Measurements from ENCODE around the gene FBXL16.
A peak's percentile ranks its signal among the peaks of the same experiment; 100 is the strongest.
"Not testable (repeated sequence)": the region's sequence is repeated elsewhere in the genome, so short reads cannot be mapped to it uniquely, and the experiment has no call there.

The FBXL16 gene

GRCh38 chr16:709566-710499 lies 4.2 kb upstream of the FBXL16 start:
- DNase-seq = no peak

DNA sequence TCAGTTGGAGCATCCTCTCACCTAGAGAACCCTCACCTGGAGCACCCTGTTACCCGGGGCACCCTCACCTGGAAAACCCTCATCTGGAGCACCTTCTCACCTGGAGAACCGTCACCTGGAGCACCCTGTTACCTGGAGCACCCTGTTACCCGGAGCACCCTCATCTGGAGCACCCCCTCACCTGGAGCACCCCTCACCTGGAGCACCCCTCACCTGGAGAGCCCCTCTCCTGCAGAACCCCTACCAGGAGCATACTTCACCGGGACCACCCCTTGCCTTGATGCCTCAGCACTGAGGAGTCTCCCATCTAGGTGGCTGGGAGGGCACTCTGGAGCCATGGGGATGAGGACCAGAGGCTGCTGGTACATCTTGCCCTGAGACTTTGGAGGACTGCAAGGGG lies 3.4 kb upstream of the FBXL16 start:
- no peak for DNase-seq

DNA sequence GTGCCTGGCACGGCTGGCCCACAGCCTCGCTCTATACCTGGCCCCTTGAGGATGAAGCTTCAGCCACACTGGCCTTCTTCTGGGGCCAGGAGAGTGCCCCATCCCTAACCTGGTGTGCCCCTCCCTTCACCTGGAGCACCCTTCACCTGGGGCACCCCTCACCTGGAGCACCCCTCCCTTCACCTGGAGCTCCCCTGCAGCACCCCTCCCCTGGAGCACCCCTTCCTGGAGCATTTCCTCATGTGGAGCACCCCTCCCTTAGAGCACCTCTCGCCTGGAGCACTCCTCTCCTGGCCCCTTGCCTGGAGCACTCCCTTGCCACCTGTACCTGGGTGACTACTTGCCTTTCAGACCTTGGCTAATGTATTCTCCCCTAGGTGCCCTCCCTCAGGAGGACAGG lies 2.4 kb upstream of the FBXL16 start:
- DNase-seq = no peak

DNA sequence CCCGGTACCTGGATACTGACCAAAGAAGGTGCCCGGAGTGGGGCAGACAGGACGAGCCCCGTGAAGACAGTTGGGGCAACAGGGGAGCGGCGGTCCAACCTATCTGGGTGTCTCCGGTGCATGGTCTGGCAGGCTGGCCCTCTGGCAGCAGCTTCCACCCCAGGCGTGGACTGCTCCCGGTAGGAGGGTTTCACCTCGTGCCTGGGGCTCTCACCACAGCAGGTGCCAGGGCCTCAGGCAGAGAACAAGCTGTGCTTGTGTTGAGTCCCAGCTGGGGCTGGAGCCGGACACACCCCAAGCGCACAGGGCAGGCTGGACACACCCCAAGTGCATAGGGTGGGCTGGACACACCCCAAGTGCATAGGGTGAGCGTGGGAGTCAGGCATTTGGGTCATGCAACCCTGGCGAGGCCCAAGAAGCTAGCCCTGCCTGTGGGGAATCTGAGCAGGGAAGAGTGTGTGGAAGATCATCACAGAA lies 1.5 kb upstream of the FBXL16 start:
- no peak for DNase-seq

DNA sequence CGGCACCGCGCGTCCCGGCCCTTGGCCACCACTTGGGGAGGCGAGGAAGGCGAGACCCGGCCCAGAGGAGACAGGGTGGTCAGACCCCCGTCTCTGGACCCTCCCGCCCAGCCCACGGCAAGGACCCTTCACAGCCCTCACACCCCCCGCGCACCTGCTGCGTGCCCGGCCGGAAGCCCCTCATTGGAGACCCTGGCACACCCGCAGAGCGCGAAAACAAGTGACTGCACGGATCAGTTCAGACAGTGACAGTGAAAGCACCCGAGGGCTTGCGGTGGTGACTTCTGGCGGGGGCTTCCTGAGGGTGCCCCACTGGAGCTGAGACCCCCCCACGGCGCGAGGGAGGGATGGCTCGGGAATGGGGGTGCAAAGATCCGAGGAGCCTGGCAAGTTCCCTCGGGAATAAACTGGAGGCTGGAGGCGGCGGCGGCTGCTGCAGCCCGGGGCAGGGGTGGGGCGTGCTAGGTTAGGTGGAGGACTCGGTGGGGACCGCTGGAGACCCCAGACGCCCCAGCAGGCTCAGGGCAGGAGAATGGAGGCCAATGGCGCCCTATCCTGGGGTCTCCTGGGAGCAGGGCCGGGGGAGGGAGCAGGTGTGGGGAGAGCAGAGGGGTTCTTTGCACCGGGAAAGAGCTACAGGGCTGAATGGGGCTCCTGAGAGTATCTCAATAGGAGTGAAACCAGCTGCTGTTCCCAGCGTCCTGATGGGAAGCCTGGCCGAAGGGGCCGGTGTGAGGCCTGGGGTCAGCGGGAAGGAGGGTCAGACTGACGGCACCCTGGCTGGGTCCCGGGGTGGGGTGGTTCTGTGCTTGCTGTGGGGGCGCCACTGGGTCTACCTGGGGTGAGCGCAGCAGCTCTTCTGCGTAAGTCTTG lies 824 bp upstream of the FBXL16 start:
- DNase-seq = no peak

- no peak for DNase-seq
These were observed 835 bp downstream of the FBXL16 start for GRCh38 chr16:704552-705380.

DNA sequence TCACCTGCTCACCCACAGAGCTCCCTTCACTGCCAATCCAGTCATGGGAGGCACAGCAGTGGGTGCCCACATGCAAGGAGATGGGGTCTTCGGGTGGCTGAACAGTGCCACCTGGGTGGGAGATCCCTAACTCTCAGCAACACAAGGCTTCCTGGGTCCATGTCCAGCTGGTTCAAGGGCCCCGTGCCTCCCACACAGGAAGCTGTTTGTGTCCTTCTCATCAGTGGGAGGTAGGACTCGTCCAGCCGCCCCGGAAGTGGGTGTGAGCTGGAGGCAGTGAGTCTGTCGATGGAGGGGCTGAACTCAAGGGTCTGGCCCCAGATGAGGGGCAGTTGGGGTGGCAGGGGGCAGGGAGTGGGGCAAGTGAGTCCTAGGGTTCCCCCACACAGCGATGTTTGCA lies 1.6 kb downstream of the FBXL16 start:
- no peak for DNase-seq

DNA sequence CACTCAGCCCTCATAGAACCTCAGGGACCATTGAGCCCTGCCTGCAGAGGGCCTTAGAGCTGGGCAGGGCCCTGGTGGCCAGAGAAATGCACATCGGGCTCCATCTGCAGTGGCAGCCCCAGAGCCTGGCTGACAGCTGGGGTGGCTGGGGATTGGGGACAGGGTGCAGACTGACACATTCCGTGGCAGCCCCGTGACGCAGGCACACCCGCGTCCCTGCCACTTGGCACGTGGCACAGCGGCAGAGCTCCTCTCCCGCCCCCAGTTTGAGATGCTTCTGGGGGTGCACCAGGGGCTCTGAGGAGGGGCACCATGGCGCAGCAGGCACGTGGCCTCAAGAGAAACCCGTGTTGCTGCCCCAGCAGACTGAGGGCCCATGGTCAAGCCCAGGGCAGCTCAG lies 2.2 kb downstream of the FBXL16 start:
- DNase-seq = no peak

DNA sequence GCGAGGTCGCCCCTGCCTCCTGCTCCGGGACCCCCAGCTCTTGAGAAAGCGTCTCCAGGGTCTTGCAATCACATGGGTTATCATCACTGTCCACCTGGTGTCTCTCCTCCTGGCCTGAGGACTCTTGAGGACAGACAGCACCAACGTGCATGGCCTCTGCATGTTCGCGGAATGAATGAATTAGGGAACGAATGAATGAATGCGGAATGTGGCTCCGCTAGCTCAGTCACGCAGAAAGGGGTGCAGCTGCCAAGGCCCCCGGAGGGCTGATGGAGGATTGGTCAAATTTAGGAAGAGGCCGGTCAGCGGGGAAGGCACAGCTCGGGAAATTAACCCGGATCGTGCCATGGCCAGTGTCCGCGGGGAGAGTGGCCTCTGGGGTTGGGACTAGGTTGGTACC lies 3.3 kb downstream of the FBXL16 start:
- no peak for DNase-seq

GRCh38 chr16:700684-701584 lies 4.7 kb downstream of the FBXL16 start:
- peak; percentile 53 for DNase-seq

DNA sequence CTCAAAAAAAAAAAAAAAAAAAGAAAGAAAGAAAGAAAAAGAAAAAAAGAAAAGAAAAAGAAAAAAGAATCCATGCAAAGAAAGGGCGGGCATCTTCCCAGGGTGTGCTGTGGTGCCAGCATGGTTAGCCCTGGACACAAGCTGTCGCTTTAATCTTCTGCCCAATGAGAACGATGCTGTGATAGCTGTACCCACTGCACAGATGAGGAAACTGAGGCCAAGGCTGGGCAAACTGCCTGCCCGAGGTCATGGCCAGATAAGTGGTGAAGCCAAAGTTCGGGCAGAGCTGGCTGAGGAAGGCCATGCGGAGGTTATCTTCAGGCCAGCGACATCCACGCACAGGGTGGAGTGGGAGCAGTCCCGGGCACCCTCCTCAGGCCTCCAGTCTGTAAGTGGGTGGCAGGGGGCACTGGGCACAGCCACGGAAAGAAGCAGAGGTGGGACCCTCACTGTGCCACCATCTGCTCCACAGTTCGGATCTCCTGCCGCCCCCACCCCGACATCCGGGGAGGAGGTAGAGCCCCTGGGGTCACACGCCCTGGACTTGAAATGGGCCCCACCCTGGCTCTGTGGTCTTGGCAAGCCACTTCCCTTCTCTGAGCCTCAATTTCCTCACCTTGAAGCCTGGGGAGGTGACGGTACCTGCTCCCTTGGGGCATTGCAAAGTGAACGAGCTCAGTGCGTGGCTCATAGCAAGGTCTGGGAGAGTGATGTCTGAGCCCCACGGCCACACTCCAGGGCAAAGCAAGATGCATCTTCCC lies 6.5 kb downstream of the FBXL16 start:
- DNase-seq = no peak

GRCh38 chr16:695355-696089 lies 10.1 kb downstream of the FBXL16 start:
- peak; percentile 66 for DNase-seq

GRCh38 chr16:694863-695354 lies 10.7 kb downstream of the FBXL16 start:
- no peak for DNase-seq

DNA sequence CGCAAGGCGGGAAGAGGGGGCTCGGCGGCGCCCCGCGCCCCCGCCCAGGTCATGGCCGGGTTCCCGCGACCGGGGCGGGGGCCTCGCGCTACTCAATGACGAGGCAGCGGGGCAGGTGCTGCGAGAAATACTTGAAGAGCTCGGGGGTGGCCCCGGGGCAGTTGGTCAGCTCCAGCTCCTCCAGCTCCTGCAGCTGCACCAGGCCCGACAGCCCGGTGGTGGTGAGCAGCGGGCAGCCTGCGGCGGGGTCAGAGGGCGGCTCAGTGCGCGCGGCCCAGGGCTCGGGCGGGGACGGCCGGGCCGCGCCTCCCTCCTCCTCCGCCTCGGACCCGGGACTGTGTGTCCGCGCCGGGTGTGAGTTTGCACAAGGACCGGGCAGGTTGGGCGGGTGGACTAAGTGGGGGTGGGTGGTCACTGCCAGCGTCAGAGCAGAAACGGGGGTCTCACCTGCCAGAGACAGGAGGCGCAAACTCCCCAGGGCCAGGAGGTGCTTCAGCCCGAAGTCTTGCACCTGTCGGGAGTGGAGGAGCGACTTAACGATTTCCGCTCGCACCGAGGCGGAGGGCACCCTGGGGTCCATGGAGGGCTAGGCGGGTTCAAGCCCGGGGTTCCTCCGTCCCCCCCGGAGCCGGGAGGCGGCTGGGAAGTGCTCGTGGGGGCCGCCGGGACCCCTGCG lies 11.3 kb downstream of the FBXL16 start:
- no peak for DNase-seq

DNA sequence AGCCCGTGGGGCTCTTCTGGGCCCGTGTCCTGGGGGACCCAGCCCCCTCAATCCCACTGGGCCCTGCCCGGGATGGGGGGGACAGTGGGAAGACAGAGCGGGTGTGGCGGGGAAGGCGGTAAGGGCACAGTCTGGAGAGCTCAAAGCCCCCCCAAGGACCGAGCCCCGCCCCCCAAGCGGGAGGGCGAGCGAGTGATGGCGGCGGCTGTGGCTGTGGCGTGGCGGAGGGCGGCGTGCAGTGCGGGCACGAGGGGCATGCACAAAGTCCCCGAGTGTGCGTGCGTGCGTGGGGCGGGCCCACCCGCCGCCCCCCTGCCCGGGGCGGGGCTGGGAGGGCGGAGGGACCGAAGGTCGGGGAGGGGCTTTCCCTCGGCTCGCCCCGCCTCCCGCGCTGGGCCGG lies 11.8 kb downstream of the FBXL16 start:
- DNase-seq = no peak

DNA sequence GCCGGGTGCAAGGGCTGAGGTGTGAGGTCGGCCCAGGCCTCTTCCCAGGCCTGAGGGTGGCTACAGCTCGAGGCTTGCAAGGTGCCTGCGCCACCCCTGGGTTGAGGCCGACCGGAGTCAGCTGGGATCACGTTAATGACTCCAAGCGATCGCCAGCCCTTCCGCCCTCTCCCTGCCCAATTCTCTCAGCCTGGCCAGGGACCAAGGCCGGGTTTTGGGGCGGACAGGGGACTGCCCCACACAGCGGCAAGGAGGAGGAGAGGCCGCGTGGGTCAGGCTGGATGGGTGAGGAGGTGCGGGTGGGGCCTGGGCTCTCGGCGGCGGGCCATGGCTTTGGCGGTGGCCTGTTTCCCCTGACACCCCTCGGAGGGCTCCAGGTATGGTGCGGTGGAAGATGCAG lies 12.2 kb downstream of the FBXL16 start:
- no peak for DNase-seq

DNA sequence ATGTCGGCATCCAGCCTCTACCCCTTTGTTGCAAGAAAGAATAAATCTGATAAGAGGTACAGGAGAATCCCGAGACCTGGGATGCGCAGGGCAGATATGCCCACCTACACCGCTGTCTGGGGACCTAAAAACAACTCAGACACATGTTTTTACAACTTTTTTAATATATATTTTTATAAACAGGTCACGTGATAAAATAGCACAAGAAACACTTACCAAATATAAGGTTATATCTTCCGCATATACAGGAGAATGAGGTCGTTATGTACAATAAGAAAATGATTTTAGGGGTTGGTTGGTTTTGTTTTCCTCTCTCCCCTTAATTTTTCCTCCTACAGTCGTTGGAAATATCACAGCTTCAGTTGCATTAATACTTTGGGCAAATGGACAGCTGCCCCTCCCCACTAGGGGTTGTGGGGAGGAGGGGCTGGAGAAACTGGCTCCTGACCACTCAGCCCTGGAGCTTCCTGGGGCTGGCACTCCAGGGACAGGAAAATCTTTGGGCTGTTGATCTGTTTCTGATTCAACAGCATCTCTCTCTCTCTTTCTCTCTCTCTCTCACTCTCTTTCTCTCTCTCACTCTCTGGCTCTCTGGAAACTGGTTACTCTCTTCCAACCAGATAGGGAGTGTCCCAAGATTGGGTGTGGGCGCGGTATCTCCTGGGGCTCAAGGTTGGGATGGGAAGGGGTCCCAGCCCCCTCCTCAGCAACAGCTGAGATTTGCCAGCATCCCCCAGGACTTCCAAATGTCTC lies 13.1 kb downstream of the FBXL16 start:
- DNase-seq = no peak

GRCh38 chr16:691242-691641 lies 14.4 kb downstream of the FBXL16 start:
- not testable (repeated sequence) for DNase-seq
